Measurements from ENCODE around the gene PRDX6.

DNA sequence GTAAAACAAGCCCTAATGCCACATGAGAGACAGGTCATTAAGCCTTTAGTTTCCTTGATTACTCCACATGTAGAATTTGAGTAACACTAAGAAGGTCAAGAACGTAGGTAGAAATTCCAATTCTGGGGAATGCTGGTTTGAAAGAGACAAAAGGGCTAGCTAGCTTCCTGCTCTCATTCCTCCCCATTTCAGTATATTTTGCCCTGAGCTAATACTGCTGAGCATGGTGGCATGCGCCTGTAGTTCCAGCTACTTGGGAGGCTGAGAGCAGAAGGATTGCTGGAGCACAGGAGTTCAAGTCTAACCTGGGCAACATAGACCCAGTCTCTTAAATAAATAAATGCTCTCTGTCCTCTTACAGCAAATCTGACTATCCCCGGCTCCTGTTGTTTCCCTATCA, 12.8 kb downstream of the PRDX6 start:
- TF ChIP-seq, protein P1, sequence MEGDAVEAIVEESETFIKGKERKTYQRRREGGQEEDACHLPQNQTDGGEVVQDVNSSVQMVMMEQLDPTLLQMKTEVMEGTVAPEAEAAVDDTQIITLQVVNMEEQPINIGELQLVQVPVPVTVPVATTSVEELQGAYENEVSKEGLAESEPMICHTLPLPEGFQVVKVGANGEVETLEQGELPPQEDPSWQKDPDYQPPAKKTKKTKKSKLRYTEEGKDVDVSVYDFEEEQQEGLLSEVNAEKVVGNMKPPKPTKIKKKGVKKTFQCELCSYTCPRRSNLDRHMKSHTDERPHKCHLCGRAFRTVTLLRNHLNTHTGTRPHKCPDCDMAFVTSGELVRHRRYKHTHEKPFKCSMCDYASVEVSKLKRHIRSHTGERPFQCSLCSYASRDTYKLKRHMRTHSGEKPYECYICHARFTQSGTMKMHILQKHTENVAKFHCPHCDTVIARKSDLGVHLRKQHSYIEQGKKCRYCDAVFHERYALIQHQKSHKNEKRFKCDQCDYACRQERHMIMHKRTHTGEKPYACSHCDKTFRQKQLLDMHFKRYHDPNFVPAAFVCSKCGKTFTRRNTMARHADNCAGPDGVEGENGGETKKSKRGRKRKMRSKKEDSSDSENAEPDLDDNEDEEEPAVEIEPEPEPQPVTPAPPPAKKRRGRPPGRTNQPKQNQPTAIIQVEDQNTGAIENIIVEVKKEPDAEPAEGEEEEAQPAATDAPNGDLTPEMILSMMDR (IDR thresholded peaks at IDR 0.05): no peak
- no peak for TF ChIP-seq POLR2A (IDR thresholded peaks at IDR 0.05)
